Central memory CD8-positive, alpha-beta T cell (primary cell): ENCODE data around the gene PRSS27.

Source experiments
- ATAC-seq: fragments of 150-1000 bp; cut with Tn5 transposase; replicated peaks from 2 replicates; pipeline ENCODE4 v1.10.0; 2022; ENCODE audit warnings: mild to moderate bottlenecking, moderate FRiP score, moderate number of reproducible peaks; ENCODE audit not compliant: poor library complexity, severe bottlenecking; ENCODE audit errors: extremely low read depth
- DNase-seq, 2 donors: peaks; one replicate each; pipeline ENCODE4 v3.0.0; 2021; ENCODE audit warnings: low spot score in 2 of 2
- H3K27ac Mint-ChIP-seq: one replicate; pipeline ENCODE4 v1.8.0; 2022; ENCODE audit warnings: low read depth, mild to moderate bottlenecking, moderate library complexity, mixed read lengths
- H3K27me3 Mint-ChIP-seq: one replicate; pipeline ENCODE4 v1.8.0; 2022; ENCODE audit warnings: mixed read lengths
- H3K36me3 Mint-ChIP-seq: one replicate; pipeline ENCODE4 v1.8.0; 2022; ENCODE audit warnings: mild to moderate bottlenecking, moderate library complexity, mixed read lengths; ENCODE audit not compliant: insufficient read depth
- H3K4me1 Mint-ChIP-seq: one replicate; pipeline ENCODE4 v1.8.0; 2022; ENCODE audit warnings: mixed read lengths
- H3K4me3 Mint-ChIP-seq: one replicate; pipeline ENCODE4 v1.8.0; 2022; ENCODE audit warnings: mild to moderate bottlenecking, moderate library complexity, mixed read lengths
- H3K9me3 Mint-ChIP-seq: one replicate; pipeline ENCODE4 v1.8.0; 2022; ENCODE audit warnings: mixed read lengths

Gene PRSS27

DNA sequence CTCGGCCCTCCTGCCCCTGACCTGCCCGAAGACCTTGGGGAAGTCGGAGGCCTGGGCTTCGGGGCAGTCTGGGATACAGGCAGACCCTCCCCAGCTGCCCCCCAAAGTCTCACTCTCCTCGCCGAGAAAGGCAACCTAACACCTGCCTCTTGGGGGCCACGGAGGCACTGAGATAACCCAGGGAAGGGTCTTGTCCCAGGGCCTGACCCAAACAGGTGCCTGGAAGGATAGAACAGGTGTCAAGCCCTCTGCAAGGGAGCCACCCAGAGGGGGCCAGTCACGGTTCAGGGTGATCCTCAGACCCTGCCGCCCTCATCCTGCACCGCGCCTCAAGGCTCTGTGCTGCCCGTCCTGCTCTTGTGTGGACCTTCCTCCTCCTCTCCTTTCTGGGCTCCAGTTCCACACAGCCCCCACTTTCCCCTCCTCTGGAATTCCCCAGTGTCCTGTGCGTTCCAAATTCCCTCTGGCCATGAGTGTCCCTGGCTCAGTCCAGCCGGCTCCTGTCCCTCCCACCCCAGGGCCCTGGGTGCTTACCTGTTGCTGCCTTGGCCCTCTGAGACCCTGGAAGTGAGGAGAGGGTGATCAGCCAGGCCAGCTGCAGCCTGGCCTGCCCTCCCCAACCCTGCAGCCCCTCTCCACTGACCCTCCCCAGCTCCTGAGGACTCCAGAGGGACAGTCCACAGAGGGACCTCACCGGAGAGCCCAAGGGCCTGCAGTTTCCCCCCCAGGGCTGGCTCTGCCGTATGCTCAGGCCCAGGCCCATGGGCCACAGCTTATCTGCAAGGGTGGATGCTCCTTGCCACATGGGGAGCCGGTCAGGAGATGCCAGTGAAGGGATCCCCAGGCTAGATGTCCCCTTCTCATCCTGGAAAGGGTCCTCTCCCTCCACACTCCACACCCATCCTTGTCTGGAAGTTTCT, 3.8 kb downstream of the PRSS27 start:
- Mint-ChIP-seq H3K36me3 (peaks cover 3% of the 10 kb centered on the region), H3K4me3 (peak overlapping the region; percentile 27), H3K27ac (no peak overlapping the region), H3K4me1 (peaks cover 12% of the 10 kb centered on the region), H3K9me3 (no peaks in the 10 kb centered on the region), H3K27me3 (no peaks in the 10 kb centered on the region)
- ATAC-seq (no peak), DNase-seq (no peak)

DNA sequence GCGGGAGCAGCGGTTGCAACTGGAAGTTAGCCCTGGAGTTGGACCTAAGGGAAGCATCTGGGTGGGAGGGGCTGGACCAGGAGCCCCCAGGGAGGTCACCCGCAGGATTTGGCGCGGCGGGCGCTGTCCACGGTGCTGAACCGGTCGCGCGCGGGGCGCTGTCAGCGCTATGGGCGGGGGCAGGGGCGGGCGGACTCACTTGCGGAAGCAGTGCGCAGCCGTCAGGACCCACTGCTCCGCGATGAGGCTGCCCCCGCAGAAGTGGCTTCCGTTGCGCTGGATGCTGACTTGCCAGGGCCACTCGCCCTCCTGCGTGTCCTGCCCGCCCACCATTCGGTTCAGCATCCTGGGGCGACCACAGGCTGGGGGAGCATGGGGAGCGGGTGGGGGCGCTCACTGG, 4.5 kb downstream of the PRSS27 start:
- H3K36me3 Mint-ChIP-seq: peaks cover 3% of the 10 kb centered on the region
- H3K27ac Mint-ChIP-seq: no peak overlapping the region
- H3K4me1 Mint-ChIP-seq: peaks cover 12% of the 10 kb centered on the region
- DNase-seq: peak; percentile 73
- no peaks in the 10 kb centered on the region for H3K27me3 Mint-ChIP-seq
- no peaks in the 10 kb centered on the region for H3K9me3 Mint-ChIP-seq
- no peak overlapping the region for H3K4me3 Mint-ChIP-seq
- ATAC-seq: peak; percentile 94

DNA sequence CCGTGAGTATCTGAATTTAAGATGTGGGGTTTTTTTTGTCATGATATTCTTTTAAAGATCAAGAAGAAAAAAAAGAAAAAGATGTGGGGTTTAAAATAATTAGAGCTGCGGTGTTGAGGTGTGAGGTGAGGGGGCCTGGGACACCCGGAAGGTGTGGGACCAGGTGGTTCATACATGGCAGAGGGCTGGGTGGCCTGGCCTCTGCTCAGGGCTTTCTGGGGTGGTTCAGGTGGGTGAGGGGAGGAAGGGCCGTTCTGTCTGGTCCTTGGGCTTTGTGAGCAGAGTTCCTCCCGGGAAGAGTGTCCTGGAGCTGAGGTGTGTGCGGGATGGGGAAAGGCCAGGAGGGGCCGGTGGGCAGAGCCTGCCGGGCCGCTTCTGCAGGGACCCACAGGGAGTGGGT, 5.0 kb downstream of the PRSS27 start:
- H3K4me3 Mint-ChIP-seq: no peak overlapping the region
- no peaks in the 10 kb centered on the region for H3K27me3 Mint-ChIP-seq
- no peak overlapping the region for H3K27ac Mint-ChIP-seq
- DNase-seq (no peak), ATAC-seq (no peak)
- H3K4me1 Mint-ChIP-seq: peaks cover 12% of the 10 kb centered on the region
- no peaks in the 10 kb centered on the region for H3K9me3 Mint-ChIP-seq
- peaks cover 3% of the 10 kb centered on the region for H3K36me3 Mint-ChIP-seq

DNA sequence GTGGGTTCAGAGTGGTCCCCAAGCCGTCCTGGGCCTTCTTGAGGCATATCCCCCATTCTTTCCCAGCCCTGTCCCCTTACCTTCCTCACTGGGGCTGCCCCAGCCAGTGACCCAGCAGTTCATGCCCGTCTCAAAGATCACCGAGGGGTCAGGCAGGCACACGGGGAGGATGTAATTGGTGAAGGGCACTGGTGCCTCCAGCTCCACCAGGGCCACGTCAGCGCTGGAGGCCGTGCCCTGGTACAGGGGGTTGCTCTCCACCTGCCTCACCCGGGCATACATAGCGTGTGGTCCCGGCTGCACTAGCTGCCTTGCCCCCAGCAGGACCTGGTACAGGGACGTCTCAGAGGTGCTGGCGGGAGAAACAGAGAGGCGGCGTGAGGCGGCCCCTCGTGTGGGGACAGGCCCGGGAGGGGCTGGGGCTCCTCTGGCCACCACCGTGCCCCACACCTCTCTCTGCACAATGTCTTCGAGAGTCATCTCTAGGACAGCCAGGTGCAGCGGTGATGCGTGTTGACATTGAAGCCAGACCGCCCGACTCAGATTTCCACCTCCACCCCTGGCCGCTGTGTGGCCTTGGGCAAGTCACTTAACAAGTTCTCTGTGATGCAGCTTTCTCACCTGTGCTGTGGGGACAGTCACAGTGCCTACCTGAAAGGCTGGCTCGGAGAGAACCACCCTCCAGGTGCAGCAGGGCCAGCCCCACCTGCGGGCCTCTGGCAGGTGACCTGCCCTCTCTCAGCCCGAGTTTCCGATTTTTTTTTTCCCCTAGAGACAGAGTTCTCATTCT, 5.8 kb downstream of the PRSS27 start:
- Mint-ChIP-seq H3K4me3 (no peak overlapping the region), H3K36me3 (peaks cover 3% of the 10 kb centered on the region), H3K27ac (peak overlapping the region; percentile 85), H3K9me3 (no peaks in the 10 kb centered on the region), H3K27me3 (no peaks in the 10 kb centered on the region), H3K4me1 (peaks cover 12% of the 10 kb centered on the region)
- ATAC-seq (no peak), DNase-seq (no peak)

DNA sequence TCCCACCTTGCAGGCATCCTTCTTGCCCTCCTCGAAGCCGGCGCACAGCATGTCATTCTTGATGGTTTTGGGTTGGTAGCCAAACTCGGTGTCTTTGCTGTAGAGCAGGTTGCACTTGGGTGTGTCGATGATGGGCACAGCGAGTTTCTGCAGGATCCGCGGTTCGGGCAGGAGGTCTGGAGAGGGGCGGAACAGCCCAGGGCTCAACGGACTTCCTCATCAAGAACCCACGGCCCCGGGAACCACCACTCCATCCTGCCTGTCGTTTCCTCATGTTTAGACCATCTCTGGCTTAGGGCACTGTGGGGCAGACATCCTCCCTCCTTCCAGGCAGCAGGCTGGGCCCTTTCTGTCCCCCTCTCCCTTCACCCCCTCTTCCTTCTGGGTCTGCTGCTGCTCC, 6.5 kb downstream of the PRSS27 start:
- Mint-ChIP-seq H3K27me3 (no peaks in the 10 kb centered on the region), H3K4me3 (no peak overlapping the region), H3K27ac (peak overlapping the region; percentile 85), H3K4me1 (peaks cover 12% of the 10 kb centered on the region), H3K36me3 (peaks cover 4% of the 10 kb centered on the region), H3K9me3 (no peaks in the 10 kb centered on the region)
- ATAC-seq (no peak), DNase-seq (no peak)

DNA sequence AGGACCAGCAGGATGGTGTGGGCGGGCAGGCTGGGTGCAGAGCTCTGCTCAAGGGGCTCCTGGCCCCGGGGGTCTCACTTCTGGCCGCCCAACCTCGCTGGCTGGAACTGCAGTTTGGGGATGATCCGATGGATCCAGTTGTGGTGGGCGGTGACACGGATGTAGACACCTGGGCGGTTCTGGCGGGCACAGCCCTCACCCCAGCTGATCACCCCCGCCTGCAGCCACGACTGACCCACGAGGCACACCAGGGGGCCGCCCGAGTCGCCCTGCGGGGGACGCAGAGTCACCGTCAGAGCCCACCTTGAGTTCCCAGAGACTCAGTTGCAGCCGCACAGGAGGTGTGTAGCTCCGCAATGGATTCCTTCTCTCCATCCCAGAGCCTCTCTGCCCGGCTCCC, 7.5 kb downstream of the PRSS27 start:
- Mint-ChIP-seq H3K27me3 (no peaks in the 10 kb centered on the region), H3K4me3 (no peak overlapping the region), H3K27ac (no peak overlapping the region), H3K4me1 (peaks cover 12% of the 10 kb centered on the region), H3K9me3 (no peaks in the 10 kb centered on the region), H3K36me3 (peaks cover 10% of the 10 kb centered on the region)
- DNase-seq (no peak), ATAC-seq (no peak)

DNA sequence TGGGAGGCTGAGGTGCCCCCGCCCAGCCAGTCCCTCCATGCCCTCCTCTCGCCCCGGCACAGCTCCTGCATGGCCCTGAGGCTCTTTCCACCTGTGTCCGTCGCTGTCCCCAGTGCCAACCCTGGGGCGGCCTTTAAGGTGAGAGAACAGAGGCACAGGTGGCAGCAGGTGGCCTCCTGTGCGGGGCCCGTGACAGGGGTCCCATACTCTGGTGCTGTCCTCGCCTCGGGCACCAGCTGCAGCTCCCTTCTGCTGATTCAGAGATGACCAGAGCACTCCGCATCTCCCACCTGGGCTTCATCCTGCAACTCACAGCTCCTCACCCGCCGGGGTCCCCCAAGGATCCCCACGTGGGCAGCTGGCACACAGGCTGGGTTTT, 8.0 kb downstream of the PRSS27 start:
- Mint-ChIP-seq H3K4me3 (no peak overlapping the region), H3K4me1 (peaks cover 12% of the 10 kb centered on the region), H3K36me3 (peaks cover 13% of the 10 kb centered on the region), H3K27ac (no peak overlapping the region), H3K9me3 (no peaks in the 10 kb centered on the region), H3K27me3 (no peaks in the 10 kb centered on the region)
- DNase-seq (no peak), ATAC-seq (no peak)

DNA sequence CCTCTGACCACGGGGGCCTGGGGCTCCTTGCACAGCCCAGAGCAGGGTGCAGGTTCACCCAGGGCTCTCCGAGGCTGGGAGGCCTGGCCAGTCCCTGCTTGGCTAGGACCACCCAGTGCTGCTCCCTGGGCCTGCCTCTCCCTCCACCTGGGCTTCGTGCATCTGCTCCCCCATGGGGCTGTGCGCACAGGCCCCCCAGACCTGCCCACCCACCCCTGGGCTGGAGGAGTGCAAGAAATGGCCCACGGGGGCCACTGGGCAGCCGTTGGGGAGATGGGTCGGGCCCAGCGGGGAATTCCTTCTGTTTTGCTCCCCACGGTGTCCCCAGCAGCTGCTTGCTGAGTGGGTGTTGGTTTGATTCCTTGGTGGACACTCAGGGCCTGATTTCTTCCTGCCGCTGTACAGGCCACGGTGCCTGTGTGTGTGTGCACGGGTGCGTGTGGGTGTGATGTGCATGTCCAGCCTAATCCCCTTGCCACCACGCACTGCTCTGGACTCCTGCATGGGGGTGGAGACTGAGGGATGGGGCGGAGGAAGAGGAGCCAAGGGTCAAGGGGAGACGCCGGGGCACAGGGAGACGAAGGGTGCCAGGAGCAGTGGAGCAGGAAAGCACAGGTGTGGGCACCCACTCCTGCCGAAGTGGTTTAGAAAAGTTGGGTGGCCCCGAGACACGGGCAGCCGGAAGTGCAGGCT, 8.5 kb downstream of the PRSS27 start:
- H3K4me3 Mint-ChIP-seq: no peak overlapping the region
- DNase-seq (no peak), ATAC-seq (no peak)
- no peaks in the 10 kb centered on the region for H3K27me3 Mint-ChIP-seq
- peaks cover 12% of the 10 kb centered on the region for H3K4me1 Mint-ChIP-seq
- no peaks in the 10 kb centered on the region for H3K9me3 Mint-ChIP-seq
- no peak overlapping the region for H3K27ac Mint-ChIP-seq
- H3K36me3 Mint-ChIP-seq: peaks cover 15% of the 10 kb centered on the region

DNA sequence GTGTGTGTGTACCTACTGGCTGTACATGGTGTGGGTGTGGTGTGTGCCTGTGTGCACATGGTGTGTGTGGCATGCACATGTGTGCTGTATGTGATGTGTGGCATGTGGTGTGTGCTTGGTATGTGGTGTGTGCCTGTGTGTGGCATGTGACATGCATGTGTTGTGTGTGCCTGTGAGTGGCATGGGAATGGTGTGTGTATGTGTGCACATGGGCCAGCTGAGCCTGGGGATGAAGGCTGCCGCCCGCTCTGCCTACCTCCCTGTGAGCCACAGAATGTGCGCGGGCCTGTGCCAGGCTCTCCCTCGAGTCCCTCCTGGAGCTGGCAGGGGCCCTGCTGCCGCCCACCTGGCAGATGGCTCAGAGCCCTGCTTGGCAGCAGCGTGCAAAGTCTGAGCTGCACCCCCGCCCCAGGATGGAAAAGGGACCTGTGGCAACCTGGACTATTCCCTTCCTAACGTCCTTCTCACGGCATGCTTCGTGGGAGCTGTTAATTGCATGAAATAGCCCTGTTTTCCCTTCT, 9.3 kb downstream of the PRSS27 start:
- peaks cover 15% of the 10 kb centered on the region for H3K36me3 Mint-ChIP-seq
- DNase-seq: no peak
- no peak overlapping the region for H3K4me3 Mint-ChIP-seq
- no peaks in the 10 kb centered on the region for H3K9me3 Mint-ChIP-seq
- H3K27me3 Mint-ChIP-seq: no peaks in the 10 kb centered on the region
- H3K4me1 Mint-ChIP-seq: peaks cover 8% of the 10 kb centered on the region
- ATAC-seq: no peak
- no peak overlapping the region for H3K27ac Mint-ChIP-seq

DNA sequence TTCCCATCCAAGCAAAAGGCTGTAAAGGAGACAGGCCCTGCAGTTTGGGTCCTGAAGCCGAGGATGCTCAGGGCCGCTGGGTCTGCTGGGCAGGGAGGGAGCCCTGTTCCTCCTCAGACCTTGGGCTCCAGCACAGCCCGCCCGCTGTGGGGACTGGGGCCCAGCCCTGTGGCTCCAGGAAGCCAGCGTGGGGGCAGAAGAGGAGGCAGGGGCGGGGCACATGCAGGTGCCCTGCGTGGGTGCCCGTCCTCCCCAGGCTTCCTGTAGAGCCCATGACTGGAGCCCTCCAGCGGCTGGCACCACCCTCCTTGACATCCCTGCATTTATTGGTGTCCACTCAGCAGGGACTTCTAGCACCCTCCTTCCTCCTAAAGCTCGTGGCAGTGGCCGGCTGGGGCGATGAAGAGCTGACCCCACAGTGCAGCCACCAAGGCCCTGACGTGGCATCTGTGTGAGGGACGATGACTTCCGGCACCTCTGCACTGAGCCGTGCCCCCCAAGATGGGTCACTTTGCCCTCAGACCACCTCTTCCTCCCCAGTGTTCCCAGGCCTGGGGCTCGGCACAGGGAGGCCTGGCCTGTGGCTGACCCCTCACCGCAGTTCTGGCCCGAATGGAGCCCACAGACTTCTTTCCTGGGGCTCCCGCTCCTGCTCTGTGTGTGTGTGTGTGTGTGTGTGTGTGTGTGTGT, 9.9 kb downstream of the PRSS27 start:
- peaks cover 6% of the 10 kb centered on the region for H3K4me1 Mint-ChIP-seq
- DNase-seq: no peak
- no peak for ATAC-seq
- H3K9me3 Mint-ChIP-seq: no peaks in the 10 kb centered on the region
- H3K4me3 Mint-ChIP-seq: no peak overlapping the region
- peaks cover 15% of the 10 kb centered on the region for H3K36me3 Mint-ChIP-seq
- no peaks in the 10 kb centered on the region for H3K27me3 Mint-ChIP-seq
- H3K27ac Mint-ChIP-seq: no peak overlapping the region

DNA sequence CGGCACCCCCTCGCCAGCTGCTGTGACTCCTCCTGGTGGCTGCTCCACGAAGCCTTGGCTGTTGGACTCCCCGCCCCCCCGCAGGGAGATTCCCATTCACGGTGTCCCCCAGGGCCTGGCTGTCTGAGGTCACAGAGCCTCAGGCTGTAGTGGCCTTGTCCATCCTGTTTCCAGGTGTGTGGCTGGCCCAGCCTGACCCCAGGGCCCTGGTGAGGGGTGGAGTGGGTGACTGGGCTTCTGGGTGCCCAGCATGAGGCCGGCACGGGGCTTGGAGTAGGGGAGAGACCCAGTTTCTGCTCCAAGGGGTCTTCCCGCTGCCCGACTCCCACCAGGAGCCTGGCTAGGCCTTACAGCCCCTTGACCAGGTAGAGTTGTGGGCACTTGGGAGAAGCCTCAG, 10.4 kb downstream of the PRSS27 start:
- peaks cover 15% of the 10 kb centered on the region for H3K36me3 Mint-ChIP-seq
- H3K27me3 Mint-ChIP-seq: no peaks in the 10 kb centered on the region
- H3K9me3 Mint-ChIP-seq: no peaks in the 10 kb centered on the region
- no peak overlapping the region for H3K27ac Mint-ChIP-seq
- ATAC-seq (no peak), DNase-seq (no peak)
- H3K4me1 Mint-ChIP-seq: peaks cover under 1% of the 10 kb centered on the region
- H3K4me3 Mint-ChIP-seq: no peak overlapping the region

DNA sequence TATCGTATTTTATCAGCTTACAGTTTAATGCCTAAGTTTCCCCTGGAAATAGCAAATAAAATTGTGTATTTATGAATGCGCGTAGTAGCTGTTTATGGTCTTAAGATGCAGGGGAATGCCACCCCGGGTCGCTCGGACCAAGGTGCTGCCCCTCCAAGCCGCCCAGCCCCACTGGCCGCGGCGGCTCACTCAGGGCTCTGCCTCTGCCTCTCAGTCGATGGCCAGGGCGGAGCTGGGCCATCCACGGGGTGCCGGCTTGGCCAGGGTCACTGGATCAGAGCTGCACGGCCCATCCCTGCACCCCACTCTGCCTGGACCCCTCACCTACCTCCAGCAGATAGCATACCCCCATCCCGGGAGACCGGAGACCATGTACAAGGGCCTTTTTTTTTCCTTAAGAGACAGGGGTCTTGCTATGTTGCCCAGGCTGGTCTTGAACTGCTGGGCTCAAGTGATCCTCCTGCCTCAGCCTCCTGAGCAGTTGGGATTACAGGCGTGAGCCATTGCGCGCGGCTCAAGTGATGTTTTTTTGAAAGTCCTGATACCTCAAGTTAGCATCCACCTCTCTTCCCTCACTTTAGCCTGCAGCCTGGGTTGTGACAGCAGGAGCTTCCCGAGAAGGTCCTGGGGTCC, 11.0 kb downstream of the PRSS27 start:
- Mint-ChIP-seq H3K27me3 (no peaks in the 10 kb centered on the region), H3K4me3 (no peak overlapping the region), H3K9me3 (no peaks in the 10 kb centered on the region), H3K27ac (no peak overlapping the region), H3K36me3 (peaks cover 15% of the 10 kb centered on the region), H3K4me1 (no peaks in the 10 kb centered on the region)
- DNase-seq (no peak), ATAC-seq (no peak)
